ES-I3 (cell line): ENCODE measurements around the gene PGM3.

Experiments used
- H3K36me3 ChIP-seq: 2 replicates; pipeline ENCODE4 v1.6.1; 2013; ENCODE audit warnings: mild to moderate bottlenecking, low read length, control low read depth, moderate library complexity; ENCODE audit not compliant: insufficient read depth
- H3K4me1 ChIP-seq: 2 replicates; pipeline ENCODE4 v1.6.1; 2013; ENCODE audit warnings: mild to moderate bottlenecking, control low read depth, low read length; ENCODE audit not compliant: insufficient read depth
- H3K9ac ChIP-seq: 2 replicates; pipeline ENCODE4 v1.6.1; 2013; ENCODE audit warnings: low read depth, mild to moderate bottlenecking, low read length, moderate library complexity
- H3K9me3 ChIP-seq: 2 replicates; pipeline ENCODE4 v1.6.1; 2013; ENCODE audit warnings: mild to moderate bottlenecking, low read length, moderate library complexity; ENCODE audit not compliant: control insufficient read depth, insufficient read depth

Gene PGM3

GRCh38 chr6:83117802-83118201 is 75.3 kb downstream of the PGM3 start:
- Histone ChIP-seq H3K9ac (no peak overlapping the region), H3K4me1 (no peaks in the 10 kb centered on the region), H3K9me3 (no peaks in the 10 kb centered on the region), H3K36me3 (no peaks in the 10 kb centered on the region)
